IMR-90 (cell line): Measurements from ENCODE around the gene TOE1. TPM values are rescaled to one million over a fixed set of nuclear protein-coding genes. Genes with fewer than 3 reads are reported as not detected.
"Not testable (repeated sequence)": the region's sequence is repeated elsewhere in the genome, so short reads cannot be mapped to it uniquely, and the experiment has no call there.

Source experiments
- ATAC-seq: fragments of 200-7000 bp; cut with Tn5 transposase; 2 replicates; pipeline ENCODE4 v1.9.1; 2020; ENCODE audit warnings: low read depth, mild to moderate bottlenecking, moderate library complexity
- BruUV-seq: library from RNA; stranded (reverse); fragments of 400-500 nt; replicated peaks from 2 replicates; lab custom pipeline; 2021; lab: Mats Ljungman, UMichigan
- CTCF ChIA-PET: fragments of 300-600 bp; formaldehyde crosslinking; extraction: SDS; loops from one replicate; lab custom pipeline; 2021; ENCODE audit warnings: antibody characterized with exemption; lab: Yijun Ruan, JAX
- POLR2A ChIA-PET: fragments of 300-600 bp; sonication (Branson Sonifier 250); formaldehyde crosslinking; loops from one replicate; lab custom pipeline; 2022; ENCODE audit warnings: antibody characterized with exemption; ENCODE audit not compliant: unreplicated experiment; lab: Charles Lee
- DNase-seq: peaks from one replicate; pipeline ENCODE4 v3.0.0; 2013
- H2AFZ ChIP-seq: replicated peaks from 2 replicates; pipeline ENCODE3; 2013; ENCODE audit warnings: low read length, mild to moderate bottlenecking; ENCODE audit not compliant: poor library complexity
- H2AK5ac ChIP-seq: 2 replicates; pipeline ENCODE4 v1.6.1; 2013; ENCODE audit warnings: low read depth, low read length, inconsistent platforms
- H2AK9ac ChIP-seq: replicated peaks from 2 replicates; pipeline ENCODE3; 2013; ENCODE audit warnings: mild to moderate bottlenecking, low read depth, low read length, moderate library complexity; ENCODE audit not compliant: poor library complexity
- H2BK120ac ChIP-seq: 2 replicates; pipeline ENCODE4 v1.6.1; 2013; ENCODE audit warnings: low read depth, low read length, inconsistent platforms
- H2BK15ac ChIP-seq: 3 replicates; pipeline ENCODE4 v1.6.1; 2013; ENCODE audit warnings: low read depth, low read length, inconsistent platforms
- H2BK20ac ChIP-seq: 2 replicates; pipeline ENCODE4 v1.6.1; 2013; ENCODE audit warnings: low read depth, mild to moderate bottlenecking, inconsistent platforms, low read length, moderate library complexity
- H2BK5ac ChIP-seq: 2 replicates; pipeline ENCODE4 v1.6.1; 2013; ENCODE audit warnings: mild to moderate bottlenecking, low read depth, low read length, inconsistent platforms; ENCODE audit not compliant: poor library complexity, severe bottlenecking
- H3K14ac ChIP-seq: replicated peaks from 2 replicates; pipeline ENCODE4 v1.6.1; 2013; ENCODE audit warnings: low read depth, low read length, inconsistent platforms
- H3K18ac ChIP-seq: 2 replicates; pipeline ENCODE4 v1.6.1; 2013; ENCODE audit warnings: low read depth, low read length, control low read depth
- H3K23ac ChIP-seq: 2 replicates; pipeline ENCODE4 v1.6.1; 2013; ENCODE audit warnings: low read depth, low read length, inconsistent platforms
- H3K27ac ChIP-seq: 2 replicates; pipeline ENCODE4 v1.5.1; 2013; ENCODE audit warnings: mild to moderate bottlenecking, control low read depth, low read length; ENCODE audit not compliant: insufficient read depth
- H3K27me3 ChIP-seq: 2 replicates; pipeline ENCODE4 v1.6.1; 2013; ENCODE audit warnings: low read length; ENCODE audit not compliant: control insufficient read depth, insufficient read depth
- H3K36me3 ChIP-seq: 2 replicates; pipeline ENCODE4 v1.6.1; 2013; ENCODE audit warnings: low read length, mixed read lengths; ENCODE audit not compliant: control insufficient read depth, insufficient read depth
- H3K4ac ChIP-seq: 2 replicates; pipeline ENCODE4 v1.6.1; 2013; ENCODE audit warnings: low read depth, low read length, inconsistent platforms
- H3K4me1 ChIP-seq: 2 replicates; pipeline ENCODE4 v1.6.1; 2013; ENCODE audit warnings: low read length, mixed read lengths; ENCODE audit not compliant: control insufficient read depth, insufficient read depth
- H3K4me2 ChIP-seq: 2 replicates; pipeline ENCODE4 v1.6.1; 2013; ENCODE audit warnings: low read depth, mild to moderate bottlenecking, control low read depth, low read length, moderate library complexity
- H3K4me3 ChIP-seq: 2 replicates; pipeline ENCODE4 v1.5.1; 2013; ENCODE audit warnings: low read depth, mild to moderate bottlenecking, control low read depth, low read length, moderate library complexity; ENCODE audit not compliant: insufficient read depth
- H3K56ac ChIP-seq: 2 replicates; pipeline ENCODE4 v1.6.1; 2013; ENCODE audit warnings: low read length, inconsistent platforms; ENCODE audit not compliant: insufficient read depth; ENCODE audit errors: extremely low read depth
- H3K79me1 ChIP-seq, 2 experiments: 2 replicates each; pipeline ENCODE4 v1.6.1; 2013; ENCODE audit warnings: low read length in 2 of 2, inconsistent platforms in 1 of 2, low read depth in 1 of 2
- H3K9ac ChIP-seq: 2 replicates; pipeline ENCODE4 v1.6.1; 2013; ENCODE audit warnings: low read depth, low read length, control low read depth
- H3K9me1 ChIP-seq: 2 replicates; pipeline ENCODE4 v1.6.1; 2013; ENCODE audit warnings: low read length, inconsistent platforms; ENCODE audit not compliant: insufficient read depth
- H3K9me3 ChIP-seq: 2 replicates; pipeline ENCODE4 v1.6.1; 2013; ENCODE audit warnings: low read length; ENCODE audit not compliant: control insufficient read depth, insufficient read depth
- H4K20me1 ChIP-seq: 2 replicates; pipeline ENCODE4 v1.6.1; 2013; ENCODE audit warnings: low read length, inconsistent platforms; ENCODE audit not compliant: insufficient read depth
- H4K5ac ChIP-seq: 2 replicates; pipeline ENCODE4 v1.6.1; 2013; ENCODE audit warnings: mild to moderate bottlenecking, low read depth, low read length, control low read depth
- H4K8ac ChIP-seq, 2 experiments: 2 replicates each; pipeline ENCODE4 v1.6.1; 2013; ENCODE audit warnings: low read depth in 2 of 2, low read length in 2 of 2, control low read depth in 1 of 2, inconsistent platforms in 1 of 2
- H4K91ac ChIP-seq: 2 replicates; pipeline ENCODE4 v1.6.1; 2013; ENCODE audit warnings: low read depth, low read length, inconsistent platforms; ENCODE audit not compliant: insufficient read depth
- WGBS, 2 experiments: methylation state at CpG; one replicate each; pipeline versions ENCODE4 v1.1.5 to v1.1.7; 2013; ENCODE audit warnings: missing lambda C conversion rate in 2 of 2; ENCODE audit not compliant: insufficient read length in 1 of 2; ENCODE audit errors: extremely low coverage in 2 of 2; 5-methylcytosine and 5-hydroxymethylcytosine counted together
- dilution Hi-C: fragments of 300-500 bp; cut with HindIII; formaldehyde crosslinking; loops from one replicate; pipeline ENCODE4 v1.14.3; 2018; ENCODE audit warnings: low sequenced_read_pairs; ENCODE audit not compliant: unreplicated experiment
- in situ Hi-C: fragments of 300-500 bp; cut with MboI; formaldehyde crosslinking; loops from 3 replicates; pipeline ENCODE4 v1.14.3; 2019; ENCODE audit warnings: low sequenced_read_pairs, inconsistent platforms, mixed read lengths
- intact Hi-C: fragments of 100-400 bp; cut with micrococcal nuclease; formaldehyde crosslinking; loops from 2 replicates; pipeline ENCODE4 v1.10.0; 2022
- polyA plus RNA-seq, 3 experiments: library from polyadenylated mRNA; depleted of rRNA; stranded (reverse); fragments of >200 nt; gene quantifications; 2 replicates each; pipeline ENCODE4 v1.2.3, GENCODE V29; 2012; ENCODE audit warnings: low replicate concordance in 1 of 3
- total RNA-seq: library from RNA; depleted of rRNA; stranded (reverse); fragments of >200 nt; gene quantifications from 2 replicates; pipeline ENCODE4 v1.2.3, GENCODE V29; 2012

The TOE1 gene
- total and polyA plus RNA-seq, 2 of the 4 experiments (the other 2 are of a cell fraction): 15.5 to 18.6 TPM

GRCh38 chr1:45384213-45384612 is 44.2 kb downstream of the TOE1 start:
- H3K36me3 ChIP-seq, in situ Hi-C loops, H2AFZ ChIP-seq, ATAC-seq, H3K9me1 ChIP-seq, H3K4me3 ChIP-seq, H3K79me1 ChIP-seq, H3K9me3 ChIP-seq, H3K23ac ChIP-seq, H4K20me1 ChIP-seq, H3K14ac ChIP-seq, H2BK20ac ChIP-seq, H3K18ac ChIP-seq, H3K56ac ChIP-seq, H3K4ac ChIP-seq, H3K27ac ChIP-seq, BruUV-seq, H3K9ac ChIP-seq, intact Hi-C loops, H4K5ac ChIP-seq, H4K91ac ChIP-seq, H3K4me1 ChIP-seq, H2BK15ac ChIP-seq, H2AK9ac ChIP-seq, H2BK120ac ChIP-seq, H3K4me2 ChIP-seq, H2AK5ac ChIP-seq, H3K27me3 ChIP-seq, H4K8ac ChIP-seq, dilution Hi-C loops, H2BK5ac ChIP-seq, DNase-seq: not testable (repeated sequence)
- CTCF ChIA-PET: interaction anchor here (0.6 kb wide), 1 partner anchor 10 kb away, joined by 3 read pairs; no protein-coding TSS in a partner anchor
- POLR2A ChIA-PET: interaction anchor here (0.6 kb wide), 1 partner anchor 179 kb away, joined by 7 read pairs; no protein-coding TSS in a partner anchor
- WGBS, 2 experiments: no CpG with 5 or more reads among the region's 4 CpGs
